Raji (cell line): ENCODE measurements around the gene PEDS1.
A peak's percentile ranks its signal among the peaks of the same experiment; 100 is the strongest.

Experiments used
- POLR2A ChIP-seq: IDR thresholded peaks from 2 replicates; pipeline ENCODE4 v1.6.1; 2011; ENCODE audit warnings: low read depth, low read length, control low read depth; ENCODE audit not compliant: insufficient read depth

PEDS1 gene

DNA sequence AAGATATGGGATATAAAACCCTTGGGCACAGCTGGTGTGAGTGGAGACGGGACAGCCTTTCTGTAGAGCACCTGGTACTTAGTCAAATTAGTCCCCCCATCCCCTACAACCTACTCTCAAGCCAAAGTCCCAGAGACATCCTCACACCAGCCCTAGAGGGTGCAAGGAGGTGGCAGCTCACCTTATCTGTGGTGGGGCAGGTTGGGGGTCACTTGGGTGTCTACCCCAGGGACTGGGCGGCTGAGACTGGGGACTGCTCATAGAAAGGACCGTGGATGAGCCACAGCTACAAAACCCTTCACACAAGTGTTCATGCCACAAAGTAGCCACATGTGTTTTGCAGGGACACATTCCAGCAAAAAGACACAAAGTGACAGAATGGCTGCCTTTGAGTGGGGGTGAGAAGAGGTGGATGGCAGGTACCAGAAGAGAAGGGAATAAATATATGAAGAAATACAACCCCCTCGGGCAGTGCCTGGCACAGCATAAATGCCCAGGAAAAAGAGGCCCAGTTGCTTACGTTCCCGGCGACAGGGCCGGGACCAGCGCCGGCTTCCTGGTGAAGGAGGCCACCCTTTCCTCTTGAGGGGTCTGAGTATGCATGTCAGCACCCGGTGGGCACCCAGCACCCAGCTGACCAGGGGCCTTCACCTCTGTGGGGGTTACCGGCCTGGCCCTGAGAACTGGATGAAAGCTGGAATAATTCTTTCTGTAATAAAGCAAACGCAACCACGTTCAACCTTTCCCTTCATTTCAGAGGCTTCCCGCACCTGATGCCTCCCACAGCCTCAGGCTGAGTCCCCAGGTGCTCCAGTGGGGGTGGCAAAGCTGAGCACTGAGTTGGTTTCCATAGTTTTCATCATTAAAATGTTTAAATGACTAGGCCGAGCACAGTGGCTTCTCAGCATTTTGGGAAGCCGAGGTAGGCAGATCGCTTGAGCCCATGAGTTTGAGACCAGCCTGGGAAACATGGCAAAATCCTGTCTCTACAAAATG is 22.7 kb upstream of the PEDS1 start:
- TF ChIP-seq POLR2A = no peak

DNA sequence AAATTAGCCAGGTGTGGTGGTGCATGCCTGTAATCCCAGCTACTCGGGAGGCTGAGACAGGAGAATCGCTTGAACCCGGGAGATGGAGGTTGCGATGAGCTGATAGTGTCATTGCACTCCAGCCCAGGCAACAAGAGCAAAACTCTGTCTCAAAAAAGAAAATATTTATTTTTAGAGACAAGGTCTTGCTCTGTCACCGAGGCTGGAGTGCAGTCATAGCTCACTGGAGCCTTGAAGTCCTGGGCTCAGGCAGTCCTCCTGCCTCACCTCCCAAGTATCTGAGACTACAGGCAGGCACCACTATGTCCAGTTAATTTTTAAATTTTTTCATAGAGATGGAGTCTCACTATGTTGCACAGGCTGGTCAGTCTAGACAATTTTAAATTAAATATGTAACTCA is 20.9 kb upstream of the PEDS1 start:
- TF ChIP-seq POLR2A = no peak

DNA sequence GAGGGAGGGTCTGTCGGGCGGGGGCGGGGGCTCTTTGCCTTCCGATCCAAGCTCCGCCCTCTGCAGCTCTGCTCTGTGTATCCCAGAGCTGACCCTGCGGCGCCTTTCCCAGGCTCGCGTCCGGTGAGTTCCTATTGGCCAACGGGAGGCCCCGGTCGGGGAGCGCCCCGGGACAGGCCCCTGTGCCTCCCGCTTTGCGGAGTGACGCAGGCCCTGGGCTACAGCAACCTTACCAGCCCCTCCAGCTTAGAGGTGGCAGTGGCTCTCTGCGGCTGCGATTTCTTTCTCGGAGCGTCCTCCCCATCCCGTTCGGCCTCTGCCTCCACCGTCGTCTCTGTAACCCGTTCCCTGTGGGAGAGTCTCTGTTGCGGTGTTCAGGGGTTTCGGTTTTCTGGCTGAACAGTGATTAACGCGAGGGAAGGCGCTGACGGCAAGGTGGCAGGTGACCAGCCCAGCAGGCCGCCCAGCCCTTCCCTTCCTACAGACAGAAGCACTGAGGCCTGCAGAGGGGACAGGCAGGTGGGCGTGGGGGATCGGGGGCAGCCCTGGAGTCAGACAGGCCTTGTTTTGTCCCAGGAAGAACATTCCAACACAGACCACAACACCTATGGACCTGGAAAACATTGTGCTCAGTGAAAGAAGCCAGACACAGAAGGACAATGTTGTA is 19.0 kb upstream of the PEDS1 start:
- no peak for TF ChIP-seq POLR2A

DNA sequence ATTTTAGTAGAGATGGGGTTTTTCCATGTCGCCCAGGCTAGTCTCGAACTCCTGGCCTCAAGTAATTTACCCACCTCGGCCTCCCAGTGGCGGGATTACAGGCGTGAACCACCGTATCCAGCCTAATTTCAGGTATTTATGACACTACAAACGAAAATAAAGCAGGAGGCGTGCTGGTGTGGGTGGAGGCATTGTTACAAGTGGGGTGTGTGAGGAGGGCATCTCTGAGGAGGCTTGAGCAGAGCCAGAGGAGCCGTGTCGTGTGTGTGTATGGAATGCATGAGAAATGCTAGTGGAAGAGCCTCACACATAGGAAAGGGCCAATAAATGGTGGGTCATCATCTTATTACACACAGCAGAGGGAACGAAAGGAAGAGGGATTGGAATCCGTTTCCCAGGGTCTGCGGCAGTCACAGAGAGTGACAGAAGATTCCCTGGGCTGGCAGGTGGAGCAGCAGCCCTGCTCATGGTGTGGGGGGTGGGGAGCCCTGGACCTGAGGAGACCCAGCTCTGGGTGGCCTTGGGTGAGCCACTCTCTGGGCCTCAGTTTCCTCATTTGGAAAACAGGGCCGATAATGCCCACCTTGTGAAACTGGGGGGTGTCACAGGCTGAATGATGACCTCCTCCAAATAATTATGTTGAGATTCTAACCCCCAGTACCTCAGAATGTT is 17.2 kb upstream of the PEDS1 start:
- TF ChIP-seq POLR2A = no peak

DNA sequence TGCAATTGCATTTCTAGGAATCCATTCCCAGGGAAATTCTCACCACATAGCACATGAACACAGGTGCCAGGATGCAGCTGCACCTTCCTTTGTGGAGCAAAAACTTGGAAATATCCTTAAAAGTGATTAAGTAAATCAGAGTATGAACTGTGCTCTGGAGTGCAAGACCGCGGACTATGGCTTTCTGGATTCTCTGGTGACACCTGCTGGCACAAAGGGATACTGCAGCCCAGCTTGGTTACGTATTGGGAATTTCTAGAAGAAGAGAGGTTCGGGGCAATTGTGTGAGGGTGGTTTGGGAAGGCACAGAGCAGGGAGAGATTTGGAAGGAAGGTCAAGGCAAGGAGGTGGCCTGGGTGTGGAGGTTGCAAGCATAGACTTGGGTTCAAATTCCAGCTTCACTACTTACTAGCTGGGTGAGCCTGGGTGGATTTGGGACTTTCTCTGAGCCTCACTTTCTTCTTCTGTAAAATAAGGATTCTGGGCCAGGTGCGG is 15.9 kb upstream of the PEDS1 start:
- TF ChIP-seq POLR2A = no peak

DNA sequence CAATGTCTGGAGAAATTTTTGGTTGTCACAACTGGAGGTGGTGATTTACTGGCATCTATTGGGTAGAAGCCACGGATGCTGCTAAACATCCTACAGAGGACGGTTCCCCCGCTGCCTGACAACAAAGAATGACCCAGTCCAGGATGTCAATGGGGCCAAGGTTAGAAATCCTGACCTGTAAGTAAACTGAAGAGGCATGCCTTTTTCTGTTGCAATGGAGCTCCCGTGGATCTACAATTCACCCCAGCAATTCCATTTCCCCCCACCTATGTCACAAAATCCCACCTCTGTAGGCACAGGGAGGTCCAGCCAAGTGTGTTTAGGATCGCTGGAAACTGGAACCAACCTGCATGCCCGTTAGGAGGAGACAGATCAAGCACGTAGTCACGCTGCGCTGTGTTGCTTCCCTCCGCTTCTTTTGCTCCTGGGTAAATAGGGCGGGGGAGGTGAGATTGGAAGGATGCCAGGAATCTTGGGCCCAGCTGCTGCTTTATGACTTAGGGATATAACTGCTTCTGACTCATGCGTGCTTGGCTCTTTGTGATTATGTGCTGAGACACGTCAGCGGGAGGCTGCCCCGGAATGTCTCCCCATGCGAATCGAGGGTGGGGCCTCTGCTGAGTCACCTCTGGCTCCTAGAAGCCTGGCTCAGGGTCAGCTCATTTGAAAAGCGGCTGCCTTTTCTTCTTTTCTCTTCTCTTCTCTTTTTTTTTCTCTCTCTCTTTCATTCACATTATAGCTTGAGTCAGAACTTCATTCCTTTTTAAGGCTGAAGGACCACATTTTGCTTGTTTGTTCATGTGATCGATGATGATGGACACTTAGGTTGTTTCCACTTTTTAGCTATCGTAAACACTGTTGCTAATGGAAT is 12.4 kb upstream of the PEDS1 start:
- peak; percentile 52 for TF ChIP-seq POLR2A

DNA sequence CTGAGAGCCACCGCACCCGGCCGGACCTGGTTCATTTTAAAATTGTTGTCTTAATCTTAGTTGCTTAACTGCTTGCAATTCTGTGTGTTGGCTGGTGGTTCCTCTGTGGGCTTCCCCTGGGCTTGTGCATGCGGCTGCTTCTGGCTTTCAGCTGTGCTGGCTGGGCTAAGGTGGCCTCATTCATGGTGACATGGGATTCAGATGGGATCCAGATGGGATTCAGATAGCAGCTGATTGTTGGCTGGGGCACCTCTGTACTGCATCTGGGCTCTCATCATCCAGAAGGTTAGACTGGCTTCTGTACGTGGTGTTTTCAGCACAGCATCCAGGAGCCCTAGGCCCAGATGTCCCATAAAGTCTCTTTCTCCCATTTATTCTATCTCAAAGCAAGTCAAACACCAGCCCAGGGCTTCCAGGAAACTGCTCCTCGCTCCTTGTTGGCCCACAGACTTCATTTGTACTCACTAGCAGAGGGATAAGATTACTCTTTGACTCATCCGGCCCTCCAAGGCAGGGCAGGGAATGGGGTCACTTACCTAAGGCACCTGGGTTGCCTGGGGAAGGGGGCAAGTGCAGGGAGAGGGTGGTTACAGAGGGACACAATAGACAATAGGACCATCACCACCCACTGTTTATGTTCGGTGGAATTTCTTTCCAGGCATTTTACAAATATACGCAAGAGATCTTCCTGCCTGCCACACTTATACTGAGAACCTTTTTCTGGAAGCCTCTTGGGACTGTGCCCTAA is 10.2 kb upstream of the PEDS1 start:
- TF ChIP-seq POLR2A = no peak

DNA sequence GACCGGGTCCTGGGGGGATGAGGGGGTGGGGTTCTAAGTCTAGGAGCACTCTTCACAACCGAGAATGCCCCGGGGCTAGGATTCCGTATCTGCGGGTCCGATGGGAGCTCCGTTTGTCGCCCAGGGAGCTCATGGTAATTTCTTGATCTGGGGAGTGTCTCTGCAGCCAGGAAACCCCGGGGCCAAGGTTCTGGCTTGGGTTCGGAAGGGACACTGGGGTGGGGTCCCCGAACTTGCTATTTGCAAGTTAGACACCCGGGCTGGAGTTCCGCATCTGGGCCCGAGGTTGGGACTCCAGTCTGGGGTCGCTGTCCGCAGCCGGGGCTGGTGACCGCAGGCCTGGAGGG is 397 bp downstream of the PEDS1 start:
- TF ChIP-seq POLR2A = no peak

DNA sequence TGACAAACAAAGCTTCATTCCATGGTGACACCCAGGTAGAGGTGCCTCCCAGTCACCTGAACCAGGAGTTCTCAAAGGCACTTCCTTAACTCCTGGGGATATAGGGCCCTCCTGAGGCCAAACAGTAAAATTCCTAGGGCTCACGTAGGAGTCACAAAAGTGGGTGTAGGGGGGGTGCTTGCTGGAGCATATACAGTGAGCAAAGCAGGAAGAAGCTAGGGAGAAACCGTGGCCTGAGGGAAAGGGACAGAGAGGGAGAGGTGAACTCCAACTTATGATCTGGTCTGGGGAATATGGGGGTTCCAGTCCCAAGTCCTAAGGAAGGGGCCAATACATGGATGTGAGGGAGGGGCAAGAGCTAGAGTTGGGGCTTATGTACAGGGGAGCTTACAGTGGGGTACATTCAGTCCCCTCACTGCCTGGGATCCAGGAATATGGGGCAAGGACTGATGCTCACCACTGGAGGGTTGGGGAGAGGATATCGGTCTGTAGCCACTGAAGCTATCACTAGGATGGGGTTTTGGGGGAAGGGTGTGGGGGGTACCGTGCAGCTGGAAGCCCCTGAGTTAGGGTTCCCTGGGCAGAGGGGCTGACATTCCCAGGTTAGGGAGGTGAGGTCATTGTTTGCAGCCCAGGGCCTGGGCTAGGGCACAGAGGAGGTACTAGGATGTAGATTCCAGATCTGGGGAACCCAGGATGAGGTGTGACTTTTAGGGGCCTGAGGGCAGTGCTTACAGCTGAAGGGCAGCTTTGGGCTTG is 950 bp downstream of the PEDS1 start:
- TF ChIP-seq POLR2A = no peak

DNA sequence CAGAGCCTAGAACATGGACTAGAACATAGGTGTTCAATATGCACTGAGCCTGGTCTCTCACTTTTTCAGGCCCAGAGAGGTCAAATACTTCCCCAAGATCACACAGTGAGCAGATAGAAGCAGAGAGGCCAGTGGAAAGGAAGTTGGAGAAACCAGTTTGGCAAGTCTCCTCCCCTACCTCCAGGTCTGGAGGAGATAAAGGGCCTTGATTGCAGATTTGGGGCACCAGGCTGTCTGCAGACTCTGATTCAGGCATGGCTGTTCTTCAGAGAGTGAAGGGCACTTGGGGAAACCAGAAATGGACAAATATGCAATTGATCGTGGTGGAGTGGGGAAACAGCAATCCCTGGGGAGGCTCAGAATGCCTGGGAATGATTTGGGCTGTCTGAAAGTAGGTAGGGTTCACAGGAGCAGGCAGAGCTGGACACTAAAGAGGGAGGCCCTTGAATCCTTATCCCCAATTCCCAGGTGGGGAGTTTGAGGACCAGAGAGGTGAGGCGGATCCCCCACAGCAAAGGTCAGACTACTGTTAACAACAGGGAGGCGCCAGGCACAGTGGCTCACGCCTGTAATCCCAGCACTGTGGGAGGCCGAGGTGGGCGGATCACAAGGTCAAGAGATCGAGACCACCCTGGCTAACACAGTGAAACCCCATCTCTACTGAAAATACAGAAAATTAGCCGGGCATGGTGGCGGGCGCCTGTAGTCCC is 2.3 kb downstream of the PEDS1 start:
- no peak for TF ChIP-seq POLR2A

DNA sequence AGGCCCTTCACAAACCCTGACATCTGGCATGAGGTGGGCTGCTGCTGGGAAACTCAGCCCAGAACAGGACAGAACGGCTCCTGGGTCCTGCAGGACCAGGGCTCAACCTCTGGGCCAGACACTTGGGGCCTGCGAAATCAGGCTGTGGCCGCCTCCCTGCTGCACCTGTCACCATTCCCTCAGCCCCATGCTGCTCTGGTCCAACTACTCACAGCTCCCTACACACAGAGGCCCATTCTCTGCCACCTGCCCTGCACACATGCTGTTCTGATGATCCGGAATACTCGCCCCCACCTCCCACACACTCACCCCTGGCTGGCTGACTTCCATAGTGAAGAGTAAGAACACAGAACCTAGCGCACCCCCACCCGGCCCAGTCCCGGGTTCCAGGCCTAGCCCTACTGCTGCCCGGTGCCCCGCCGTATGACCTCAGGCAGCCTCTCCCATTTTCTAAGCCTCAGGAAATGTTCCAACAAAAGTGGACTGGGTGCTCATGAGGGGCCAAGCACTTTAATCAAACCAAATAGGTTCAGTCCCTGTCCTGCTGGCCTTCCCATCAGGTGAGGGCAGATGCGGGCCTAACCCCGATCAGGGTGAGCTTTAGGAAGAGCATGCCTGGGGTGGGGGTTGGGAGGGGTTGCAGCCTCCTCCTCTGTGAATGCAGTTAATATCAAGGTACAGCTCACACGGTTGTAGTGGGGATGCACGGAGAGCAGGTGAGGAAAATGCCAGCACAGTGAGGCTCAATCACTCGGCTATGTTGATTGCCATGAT is 3.9 kb downstream of the PEDS1 start:
- TF ChIP-seq POLR2A = no peak
